Measurements from ENCODE around the gene ICAM5. TPM values are rescaled to one million over a fixed set of nuclear protein-coding genes. Genes with fewer than 3 reads are reported as not detected.
"Not testable (repeated sequence)": the region's sequence is repeated elsewhere in the genome, so short reads cannot be mapped to it uniquely, and the experiment has no call there.

The ICAM5 gene
- total RNA-seq, 4 donors from 2014 or later = 0.12 to 1.6 (median 1.3) TPM; not detected in 1

DNA sequence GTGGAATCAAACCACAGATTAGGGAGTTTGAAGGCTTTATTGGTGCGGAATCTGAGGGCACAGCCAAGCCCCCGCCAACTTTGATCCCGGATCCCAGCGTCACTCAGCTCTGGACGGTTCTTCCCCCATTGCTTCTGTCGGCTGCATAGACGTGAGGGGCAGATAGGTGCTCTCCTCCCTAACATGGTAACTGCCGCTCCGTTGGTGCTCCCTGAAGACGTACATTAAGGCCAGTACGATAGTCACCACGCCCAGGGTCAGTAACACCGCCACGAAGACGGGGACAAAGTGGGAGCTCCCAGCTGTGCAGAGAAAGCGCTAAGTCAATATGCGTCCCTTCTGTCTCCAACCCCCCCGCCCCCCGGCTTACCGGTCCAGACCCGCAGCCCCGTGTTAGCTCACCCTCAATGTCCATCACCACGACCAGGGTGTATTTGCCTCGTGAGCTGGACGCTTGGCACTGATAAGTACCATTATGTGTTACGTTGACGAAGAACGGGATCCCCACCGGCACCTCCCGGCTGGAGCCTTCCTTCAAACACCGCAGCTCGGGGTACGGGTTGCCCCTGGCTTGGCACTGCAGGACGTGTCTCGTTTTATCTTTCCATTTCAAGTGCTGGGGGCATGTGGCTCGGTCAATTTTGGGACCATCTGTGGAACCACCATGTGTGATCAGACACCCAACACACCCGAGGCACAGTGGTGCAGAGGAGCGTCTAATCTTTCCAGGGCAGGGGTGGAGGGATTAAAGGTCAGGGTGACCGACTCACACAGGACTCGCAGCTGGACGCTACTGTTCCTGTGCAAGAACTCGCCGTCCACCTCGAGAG, 44.2 kb downstream of the ICAM5 start:
- peak overlapping the region; percentile 81 to 93 (median 92) for H3K27ac ChIP-seq
- peaks cover 9 to 18% (median 13%) of the 10 kb centered on the region in 3 donors for H3K36me3 ChIP-seq
- H3K4me1 ChIP-seq = peaks cover 14 to 36% (median 16%) of the 10 kb centered on the region in 3 donors
- intact Hi-C loops (cut with DNase I) = no loop called here
- H3K27me3 ChIP-seq = no peaks in the 10 kb centered on the region
- no peaks in the 10 kb centered on the region for H3K9me3 ChIP-seq
- no peak for DNase-seq
- H3K4me3 ChIP-seq = peak overlapping the region; percentile 82 to 97 (median 87)
- TF ChIP-seq POLR2A (IDR thresholded peaks at IDR 0.05) = no peak
- TF ChIP-seq, protein P1, sequence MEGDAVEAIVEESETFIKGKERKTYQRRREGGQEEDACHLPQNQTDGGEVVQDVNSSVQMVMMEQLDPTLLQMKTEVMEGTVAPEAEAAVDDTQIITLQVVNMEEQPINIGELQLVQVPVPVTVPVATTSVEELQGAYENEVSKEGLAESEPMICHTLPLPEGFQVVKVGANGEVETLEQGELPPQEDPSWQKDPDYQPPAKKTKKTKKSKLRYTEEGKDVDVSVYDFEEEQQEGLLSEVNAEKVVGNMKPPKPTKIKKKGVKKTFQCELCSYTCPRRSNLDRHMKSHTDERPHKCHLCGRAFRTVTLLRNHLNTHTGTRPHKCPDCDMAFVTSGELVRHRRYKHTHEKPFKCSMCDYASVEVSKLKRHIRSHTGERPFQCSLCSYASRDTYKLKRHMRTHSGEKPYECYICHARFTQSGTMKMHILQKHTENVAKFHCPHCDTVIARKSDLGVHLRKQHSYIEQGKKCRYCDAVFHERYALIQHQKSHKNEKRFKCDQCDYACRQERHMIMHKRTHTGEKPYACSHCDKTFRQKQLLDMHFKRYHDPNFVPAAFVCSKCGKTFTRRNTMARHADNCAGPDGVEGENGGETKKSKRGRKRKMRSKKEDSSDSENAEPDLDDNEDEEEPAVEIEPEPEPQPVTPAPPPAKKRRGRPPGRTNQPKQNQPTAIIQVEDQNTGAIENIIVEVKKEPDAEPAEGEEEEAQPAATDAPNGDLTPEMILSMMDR (IDR thresholded peaks at IDR 0.05) = no peak
- 22 to 24% methylated on average over 14 to 25 of the region's 44 CpGs for WGBS, 2 donors

DNA sequence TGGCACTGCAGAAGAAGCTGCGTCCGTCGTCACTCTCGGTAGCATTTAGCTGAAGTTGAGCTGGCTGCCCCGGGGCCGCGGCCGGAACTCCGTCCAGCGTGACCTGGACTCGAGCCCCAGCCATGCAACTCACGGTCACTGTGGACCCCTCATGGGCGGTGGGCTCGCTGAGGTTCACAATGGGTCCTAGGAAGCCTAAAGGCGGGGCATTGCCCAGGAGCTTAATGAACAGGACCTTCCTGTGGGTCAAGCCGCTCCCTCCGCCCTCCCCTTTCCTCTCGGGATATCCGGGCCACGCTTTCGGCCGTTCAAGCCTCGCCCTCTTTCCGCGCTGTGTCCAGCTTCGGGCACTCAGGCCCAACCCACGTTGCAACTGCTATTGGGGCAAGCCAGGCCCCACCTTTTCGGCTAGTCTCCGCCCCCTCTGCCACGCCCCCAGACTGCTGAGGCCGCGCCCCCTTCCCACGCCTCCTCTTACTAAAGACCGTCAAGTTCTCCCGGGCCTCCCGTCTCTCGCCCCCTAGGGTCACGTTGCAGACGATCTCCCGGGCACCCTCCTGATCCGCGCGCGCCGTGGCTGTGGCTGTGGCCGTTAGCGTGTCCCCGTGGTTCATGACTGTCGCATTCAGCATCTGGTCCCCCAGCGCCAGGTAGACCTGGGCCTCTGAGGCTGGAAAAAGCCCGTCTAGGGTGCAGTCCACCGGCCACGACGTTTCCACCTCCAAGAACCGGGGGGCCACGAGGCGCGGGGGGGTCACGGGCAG, 45.0 kb downstream of the ICAM5 start:
- peak; percentile 43 for DNase-seq
- Histone ChIP-seq H3K4me3 (peak overlapping the region; percentile 82 to 97 (median 87)), H3K36me3 (peaks cover under 1 to 10% (median 5%) of the 10 kb centered on the region in 3 donors), H3K27ac (peak overlapping the region; percentile 81 to 93 (median 92)), H3K9me3 (no peaks in the 10 kb centered on the region), H3K4me1 (peaks cover 14 to 36% (median 16%) of the 10 kb centered on the region in 3 donors), H3K27me3 (no peaks in the 10 kb centered on the region)
- TF ChIP-seq POLR2A (IDR thresholded peaks at IDR 0.05) = peak in 2 of 4 donors; percentile 29 to 35
- TF ChIP-seq, protein P1 (IDR thresholded peaks at IDR 0.05) = peak in 1 of 6 experiments; percentile 9
- intact Hi-C loops (cut with DNase I) = no loop called here
- WGBS, 2 donors = 3 to 11% methylated on average over 11 to 21 of the region's 59 CpGs

DNA sequence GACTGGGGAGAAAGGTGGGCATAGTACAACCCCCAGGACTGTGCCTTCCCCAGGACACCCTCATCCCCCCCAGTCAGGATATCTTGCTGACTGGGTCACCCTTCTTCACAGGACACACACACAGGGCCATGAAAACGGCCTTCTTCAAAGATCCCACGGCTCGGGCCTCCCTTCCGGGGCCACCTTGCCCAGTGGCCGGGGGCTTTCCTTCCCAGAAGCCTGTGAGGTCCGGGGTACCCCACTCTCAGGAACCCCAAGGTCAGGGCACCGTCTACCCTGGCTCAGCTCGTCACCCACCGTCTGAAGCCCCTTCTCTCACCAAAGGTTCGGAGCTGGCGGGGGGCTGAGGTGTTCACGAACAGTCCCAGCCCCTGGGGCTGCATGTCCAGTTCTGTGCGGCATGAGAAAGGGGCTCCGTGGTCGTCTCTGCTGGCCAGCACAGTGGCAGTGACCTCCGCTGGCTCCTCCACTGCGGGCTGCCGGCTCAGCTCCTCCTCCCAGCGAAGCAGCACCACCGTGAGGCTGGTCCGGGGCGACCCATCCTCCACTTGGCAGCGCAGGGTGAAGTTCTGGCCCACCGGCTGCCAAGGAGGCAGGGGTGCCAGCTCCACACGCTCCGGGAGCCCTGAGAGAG, 45.7 kb downstream of the ICAM5 start:
- WGBS, 2 donors = 55 to 68% methylated on average over 6 to 7 of the region's 26 CpGs
- Histone ChIP-seq H3K27ac (peak overlapping the region in 3 of 4 donors; percentile 52 to 93 (median 91)), H3K4me1 (peaks cover 14 to 36% (median 16%) of the 10 kb centered on the region in 3 donors), H3K36me3 (peaks cover 0 to 3% (median 0%) of the 10 kb centered on the region in 3 donors), H3K4me3 (peak overlapping the region; percentile 82 to 97 (median 87)), H3K27me3 (no peaks in the 10 kb centered on the region), H3K9me3 (no peaks in the 10 kb centered on the region)
- no peak for DNase-seq
- TF ChIP-seq POLR2A (IDR thresholded peaks at IDR 0.05) = no peak
- intact Hi-C loops (cut with DNase I) = no loop called here

DNA sequence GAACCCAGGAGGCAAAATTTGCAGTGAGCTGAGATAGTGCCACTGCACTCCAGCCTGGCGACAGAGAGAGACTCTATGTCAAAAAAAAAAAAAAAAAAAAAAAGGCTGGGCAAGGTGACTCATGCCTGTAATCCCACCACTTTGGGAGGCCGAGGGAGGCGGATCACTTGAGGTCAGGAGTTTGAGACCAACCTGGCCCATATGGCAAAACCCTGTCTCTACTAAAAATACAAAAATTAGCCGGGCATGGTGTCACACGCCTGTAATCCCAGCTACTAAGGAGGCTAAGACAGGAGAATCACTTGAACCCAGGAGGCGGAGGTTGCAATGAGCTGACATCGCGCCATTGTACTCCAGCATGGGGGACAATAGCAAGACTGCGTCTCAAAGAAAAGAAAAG, 47.0 kb downstream of the ICAM5 start:
- DNase-seq; H3K27ac ChIP-seq; H3K9me3 ChIP-seq; H3K4me3 ChIP-seq; H3K36me3 ChIP-seq; H3K27me3 ChIP-seq; intact Hi-C loops (cut with DNase I): not testable (repeated sequence)
- 84 to 85% methylated on average over 9 of the region's 9 CpGs for WGBS, 2 donors
- H3K4me1 ChIP-seq = peaks cover 14 to 33% (median 15%) of the 10 kb centered on the region in 3 donors

DNA sequence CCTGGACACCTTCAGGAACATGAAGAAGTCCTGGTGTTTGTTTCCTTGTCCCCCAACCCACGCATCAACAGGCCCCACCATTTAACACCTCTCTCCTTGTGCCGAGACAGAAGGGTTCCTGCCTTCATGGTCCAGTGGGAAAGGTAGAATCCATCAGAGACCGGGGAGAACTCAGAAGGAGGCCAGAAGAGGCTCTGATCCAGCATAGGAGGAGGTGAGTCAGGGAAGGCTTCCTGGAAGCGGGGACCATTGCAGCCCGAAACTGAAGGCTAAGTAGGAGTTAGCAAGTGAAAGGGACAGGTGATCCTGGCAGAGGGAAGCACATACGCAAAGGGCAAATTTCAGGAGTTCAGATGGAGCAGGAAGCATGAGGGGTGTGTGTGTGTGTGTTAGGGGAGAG, 49.2 kb downstream of the ICAM5 start:
- Histone ChIP-seq H3K9me3 (no peaks in the 10 kb centered on the region), H3K4me3 (peak overlapping the region in 3 of 4 donors; percentile 2 to 53 (median 33)), H3K4me1 (peaks cover 2 to 16% (median 6%) of the 10 kb centered on the region in 3 donors), H3K27ac (peak overlapping the region in 2 of 4 donors; percentile 39 to 46), H3K27me3 (no peaks in the 10 kb centered on the region), H3K36me3 (no peaks in the 10 kb centered on the region)
- intact Hi-C loops (cut with DNase I) = no loop called here
- 66 to 84% methylated on average over 3 to 4 of the region's 6 CpGs for WGBS, 2 donors
- TF ChIP-seq, protein P1 (IDR thresholded peaks at IDR 0.05) = no peak
- TF ChIP-seq POLR2A (IDR thresholded peaks at IDR 0.05) = no peak
- DNase-seq = no peak

Data from esophagus squamous epithelium (tissue), 5 donors.